H1 (cell line): ENCODE data around the gene HHAT. TPM values are rescaled to one million over a fixed set of nuclear protein-coding genes. Genes with fewer than 3 reads are reported as not detected.

Experiments
- CTCF ChIA-PET: fragments of 300-600 bp; sonication (Branson Sonifier 250); formaldehyde crosslinking; loops from one replicate; lab custom pipeline; 2021; ENCODE audit not compliant: partially characterized antibody; lab: Charles Lee
- POLR2A ChIA-PET: fragments of 300-600 bp; sonication (Branson Sonifier 250); formaldehyde crosslinking; loops from one replicate; lab custom pipeline; 2021; ENCODE audit warnings: inconsistent platforms; ENCODE audit not compliant: partially characterized antibody; lab: Charles Lee
- DNase-seq, 2 experiments: peaks; one replicate each; pipeline versions ENCODE4 v3.0.0 to v3.0.0-alpha.2; 2010 to 2022; ENCODE audit warnings: low spot score in 2 of 2, low read depth in 1 of 2, mixed read lengths in 1 of 2
- FAIRE-seq: peaks from 2 replicates; lab custom pipeline; 2011; peaks lifted over from hg19 to GRCh38; lab: Jason Lieb, UNC
- H2AFZ ChIP-seq: 2 replicates; pipeline ENCODE4 v1.8.1; 2012; ENCODE audit warnings: low read length, inconsistent platforms
- H2AK5ac ChIP-seq: 2 replicates; pipeline ENCODE4 v1.6.1; 2013; ENCODE audit warnings: low read depth, low read length
- H2BK120ac ChIP-seq: replicated peaks from 2 replicates; pipeline ENCODE3; 2013; ENCODE audit warnings: low read depth, low read length, inconsistent platforms
- H2BK12ac ChIP-seq: 2 replicates; pipeline ENCODE4 v1.6.1; 2013; ENCODE audit warnings: low read depth, low read length
- H2BK15ac ChIP-seq: 2 replicates; pipeline ENCODE4 v1.6.1; 2013; ENCODE audit warnings: low read length
- H2BK20ac ChIP-seq: 2 replicates; pipeline ENCODE4 v1.6.1; 2013; ENCODE audit warnings: low read length
- H2BK5ac ChIP-seq: 2 replicates; pipeline ENCODE4 v1.6.1; 2013; ENCODE audit warnings: low read depth, low read length
- H3K14ac ChIP-seq: 2 replicates; pipeline ENCODE4 v1.6.1; 2013; ENCODE audit warnings: inconsistent platforms; ENCODE audit not compliant: insufficient read length
- H3K18ac ChIP-seq: 2 replicates; pipeline ENCODE4 v1.6.1; 2013; ENCODE audit warnings: low read length; ENCODE audit errors: extremely low read depth
- H3K23ac ChIP-seq: 2 replicates; pipeline ENCODE4 v1.6.1; 2013; ENCODE audit warnings: inconsistent platforms; ENCODE audit not compliant: insufficient read length
- H3K23me2 ChIP-seq: 2 replicates; pipeline ENCODE4 v1.6.1; 2013; ENCODE audit warnings: low read depth, low read length
- H3K27ac ChIP-seq: 2 replicates; pipeline ENCODE4 v1.6.1; 2011; ENCODE audit warnings: low read depth, low read length, inconsistent platforms
- H3K27me3 ChIP-seq, 4 experiments: replicated peaks in 1 of 4; 1 replicate in 1 of 4; 2 replicates in 3 of 4; pipeline versions ENCODE4 v1.6.1 to v1.8.1; 2011 to 2013; ENCODE audit warnings: low read length in 3 of 4, mild to moderate bottlenecking in 3 of 4, inconsistent platforms in 2 of 4, mixed read lengths in 2 of 4, moderate library complexity in 1 of 4; ENCODE audit not compliant: control insufficient read depth in 3 of 4, insufficient read depth in 3 of 4; ENCODE audit errors: extremely low read depth in 1 of 4
- H3K36me3 ChIP-seq, 4 experiments: 2 replicates each; pipeline versions ENCODE4 v1.6.1 to v1.8.1; 2011 to 2013; ENCODE audit warnings: mild to moderate bottlenecking in 4 of 4, low read length in 3 of 4, moderate library complexity in 2 of 4, control low read depth in 1 of 4, inconsistent platforms in 1 of 4; ENCODE audit not compliant: insufficient read depth in 4 of 4, control insufficient read depth in 2 of 4
- H3K4ac ChIP-seq: replicated peaks from 2 replicates; pipeline ENCODE3; 2013; ENCODE audit warnings: low read length, low read depth, mixed read lengths, inconsistent platforms; ENCODE audit not compliant: insufficient read length
- H3K4me1 ChIP-seq, 4 experiments: replicated peaks in 1 of 4; 1 replicate in 1 of 4; 2 replicates in 3 of 4; pipeline versions ENCODE4 v1.6.1 to v1.8.1; 2011 to 2013; ENCODE audit warnings: low read length in 3 of 4, inconsistent platforms in 2 of 4, mixed read lengths in 1 of 4; ENCODE audit not compliant: insufficient read depth in 4 of 4, control insufficient read depth in 3 of 4
- H3K4me2 ChIP-seq, 2 experiments: 2 replicates each; pipeline versions ENCODE4 v1.6.1 to v1.8.1; 2011 to 2013; ENCODE audit warnings: low read depth in 2 of 2, low read length in 2 of 2, control low read depth in 1 of 2, inconsistent platforms in 1 of 2, mild to moderate bottlenecking in 1 of 2; ENCODE audit not compliant: insufficient read depth in 1 of 2
- H3K4me3 ChIP-seq, 4 experiments: fragments of 200-600, 300-600 bp in 1 of 4; sonication (generic), shearing (Covaris generic), sonication (Bioruptor Twin) in 1 of 4; 2 replicates each; pipeline versions ENCODE4 v1.5.1 to v1.8.1; 2011 to 2016; ENCODE audit warnings: low read length in 4 of 4, low read depth in 3 of 4, control low read depth in 2 of 4, inconsistent platforms in 2 of 4, mild to moderate bottlenecking in 2 of 4, mixed read lengths in 1 of 4, moderate library complexity in 1 of 4; ENCODE audit not compliant: insufficient read depth in 2 of 4; ENCODE audit errors: extremely low read depth in 1 of 4
- H3K56ac ChIP-seq: replicated peaks from 2 replicates; pipeline ENCODE3; 2013; ENCODE audit warnings: low read depth, mild to moderate bottlenecking, mixed read lengths, low read length, inconsistent platforms; ENCODE audit not compliant: insufficient read length
- H3K79me1 ChIP-seq: 2 replicates; pipeline ENCODE4 v1.6.1; 2013; ENCODE audit warnings: low read depth, low read length, control low read depth
- H3K79me2 ChIP-seq, 2 experiments: 2 replicates each; pipeline versions ENCODE4 v1.6.1 to v1.8.1; 2012 to 2013; ENCODE audit warnings: low read length in 2 of 2, mild to moderate bottlenecking in 2 of 2, inconsistent platforms in 1 of 2; ENCODE audit not compliant: insufficient read depth in 2 of 2, control insufficient read depth in 1 of 2
- H3K9ac ChIP-seq, 4 experiments: replicated peaks in 1 of 4; 1 replicate in 1 of 4; 2 replicates in 3 of 4; pipeline versions ENCODE4 v1.6.1 to v1.8.1; 2011 to 2013; ENCODE audit warnings: low read depth in 3 of 4, low read length in 3 of 4, control low read depth in 2 of 4, mild to moderate bottlenecking in 2 of 4, moderate library complexity in 2 of 4, inconsistent platforms in 1 of 4; ENCODE audit errors: extremely low read depth in 1 of 4
- H3K9me3 ChIP-seq, 2 experiments: 2 replicates each; pipeline versions ENCODE4 v1.6.1 to v1.8.1; 2012 to 2013; ENCODE audit warnings: mild to moderate bottlenecking in 2 of 2, moderate library complexity in 2 of 2, control low read depth in 1 of 2, inconsistent platforms in 1 of 2, low read depth in 1 of 2, low read length in 1 of 2, mixed read lengths in 1 of 2; ENCODE audit not compliant: insufficient read depth in 2 of 2
- H4K20me1 ChIP-seq, 2 experiments: replicated peaks in 1 of 2; 2 replicates each; pipeline versions ENCODE3 to v1.8.1; 2011 to 2013; ENCODE audit warnings: inconsistent platforms in 2 of 2, low read length in 2 of 2, mild to moderate bottlenecking in 1 of 2; ENCODE audit not compliant: insufficient read depth in 2 of 2, control insufficient read depth in 1 of 2
- H4K5ac ChIP-seq: 2 replicates; pipeline ENCODE4 v1.6.1; 2013; ENCODE audit warnings: low read length, low read depth, mixed read lengths, inconsistent platforms; ENCODE audit not compliant: insufficient read length
- H4K8ac ChIP-seq: 2 replicates; pipeline ENCODE4 v1.8.0; 2013; ENCODE audit warnings: mild to moderate bottlenecking, moderate library complexity, low read length, inconsistent platforms; ENCODE audit not compliant: insufficient read depth; ENCODE audit errors: extremely low read depth
- H4K91ac ChIP-seq: replicated peaks from 2 replicates; pipeline ENCODE3; 2013; ENCODE audit warnings: low read length, mixed read lengths, inconsistent platforms; ENCODE audit not compliant: insufficient read length
- SIN3A ChIP-seq, 2 experiments: IDR thresholded peaks in 1 of 2; conservative IDR thresholded peaks in 1 of 2; 2 replicates each; pipeline ENCODE4 v1.6.1; 2011 to 2012; ENCODE audit warnings: low read length in 2 of 2, improper control_type of control experiment in 1 of 2, low read depth in 1 of 2, mild to moderate bottlenecking in 1 of 2
- WGBS, 2 experiments: shearing (Covaris generic) in 1 of 2; methylation state at CpG; one replicate each; pipeline versions ENCODE4 v1.1.6 to v1.1.7; 2013 to 2015; ENCODE audit warnings: low lambda C conversion rate in 2 of 2, mixed read lengths in 2 of 2, inconsistent platforms in 1 of 2, low coverage in 1 of 2, missing lambda C conversion rate in 1 of 2; ENCODE audit not compliant: insufficient replicate concordance in 2 of 2, insufficient coverage in 1 of 2, insufficient read length in 1 of 2; ENCODE audit errors: extremely low coverage in 1 of 2, missing lambda C conversion rate in 1 of 2; 5-methylcytosine and 5-hydroxymethylcytosine counted together
- polyA plus RNA-seq, 7 experiments: library from polyadenylated mRNA; depleted of rRNA in 3 of 7; stranded (reverse) in 5 of 7; unstranded in 2 of 7; fragments of >200 nt in 5 of 7; fragments of 200-250 nt in 2 of 7; gene quantifications; 1 replicate in 5 of 7; 2 replicates in 1 of 7; 4 replicates in 1 of 7; pipeline versions ENCODE4 v1.2.1 to v1.2.3, GENCODE V29; 2011 to 2013; ENCODE audit warnings: missing spikeins in 2 of 7, mixed read lengths in 2 of 7
- total RNA-seq: library from RNA; stranded (reverse); fragmentation: NEBNext Ultra II Directional; extraction: Animal tissue kit (Norgen Biotek cat#: 25700); gene quantifications from 2 replicates; pipeline ENCODE4 v1.2.1, GENCODE V29; 2021

HHAT gene
- total and polyA plus RNA-seq, 2 of the 8 experiments (the other 6 are each of a cell fraction or from before 2014, with no cell fraction given), result 0.15 to 0.51 TPM

DNA sequence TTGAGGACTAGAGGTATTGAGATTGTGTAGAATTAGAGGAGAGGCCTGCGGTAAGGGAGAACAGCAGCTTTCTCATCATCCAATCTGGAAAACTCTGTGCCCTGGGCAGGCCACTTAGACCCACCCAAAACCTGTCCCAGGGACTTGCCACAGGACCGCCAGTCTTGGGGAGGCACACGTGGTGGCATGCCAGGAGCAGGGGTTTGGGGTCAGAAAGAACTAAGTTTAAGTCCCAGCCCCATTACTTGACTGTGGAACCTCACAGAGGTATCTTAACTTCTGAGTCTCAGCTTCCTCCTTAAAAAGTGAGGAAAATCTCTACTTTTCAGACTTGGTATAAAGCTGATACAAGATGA lies 356.6 kb downstream of the HHAT start:
- Histone ChIP-seq H4K5ac (no peak overlapping the region), H3K4me2 (no peak overlapping the region), H2AK5ac (no peak overlapping the region), H2BK120ac (no peak overlapping the region), H3K79me1 (no peaks in the 10 kb centered on the region; the same call in 1 of the 2 replicates), H3K56ac (no peak overlapping the region), H3K4ac (no peak overlapping the region), H3K79me2 (no peaks in the 10 kb centered on the region), H3K27me3 (no peaks in the 10 kb centered on the region), H3K18ac (no peak overlapping the region), H4K20me1 (no peaks in the 10 kb centered on the region), H2BK20ac (no peak overlapping the region), H2BK12ac (no peak overlapping the region), H2AFZ (no peak overlapping the region), H3K4me1 (no peaks in the 10 kb centered on the region), H4K8ac (no peak overlapping the region), H2BK15ac (no peak overlapping the region), H3K4me3 (no peak overlapping the region), H3K36me3 (no peaks in the 10 kb centered on the region), H3K14ac (no peak overlapping the region), H3K27ac (no peak overlapping the region), H3K23ac (no peak overlapping the region), H3K9me3 (no peaks in the 10 kb centered on the region; a peak in 1 of 4 replicates), H3K9ac (no peak overlapping the region), H4K91ac (no peak overlapping the region), H2BK5ac (no peak overlapping the region), H3K23me2 (no peaks in the 10 kb centered on the region)
- no peak for DNase-seq
- CTCF ChIA-PET, result interaction anchor here (1.1 to 1.6 kb wide), 3 partner anchors 11 to 238 kb away, joined by 3 to 4 read pairs (median 3); no protein-coding TSS in a partner anchor
- POLR2A ChIA-PET, result no interaction called here
- FAIRE-seq, result no peak
- TF ChIP-seq SIN3A (conservative IDR thresholded peaks at IDR 0.05 in 1 of 2, IDR thresholded peaks at IDR 0.05 in 1 of 2; ENCODE audit: low read depth in 1 of 2, low read length in 2 of 2), result no peak
- WGBS, 2 experiments, result 93% methylated on average over 3 of the region's 3 CpGs; no CpG with 5 or more reads in 1 of the 2 experiments
